ENCODE results near the gene ZNF618. TPM values are rescaled to one million over a fixed set of nuclear protein-coding genes. Genes with fewer than 3 reads are reported as not detected.

Gene ZNF618
- total RNA-seq, 1 donor from 2014 or later = 1.9 TPM

DNA sequence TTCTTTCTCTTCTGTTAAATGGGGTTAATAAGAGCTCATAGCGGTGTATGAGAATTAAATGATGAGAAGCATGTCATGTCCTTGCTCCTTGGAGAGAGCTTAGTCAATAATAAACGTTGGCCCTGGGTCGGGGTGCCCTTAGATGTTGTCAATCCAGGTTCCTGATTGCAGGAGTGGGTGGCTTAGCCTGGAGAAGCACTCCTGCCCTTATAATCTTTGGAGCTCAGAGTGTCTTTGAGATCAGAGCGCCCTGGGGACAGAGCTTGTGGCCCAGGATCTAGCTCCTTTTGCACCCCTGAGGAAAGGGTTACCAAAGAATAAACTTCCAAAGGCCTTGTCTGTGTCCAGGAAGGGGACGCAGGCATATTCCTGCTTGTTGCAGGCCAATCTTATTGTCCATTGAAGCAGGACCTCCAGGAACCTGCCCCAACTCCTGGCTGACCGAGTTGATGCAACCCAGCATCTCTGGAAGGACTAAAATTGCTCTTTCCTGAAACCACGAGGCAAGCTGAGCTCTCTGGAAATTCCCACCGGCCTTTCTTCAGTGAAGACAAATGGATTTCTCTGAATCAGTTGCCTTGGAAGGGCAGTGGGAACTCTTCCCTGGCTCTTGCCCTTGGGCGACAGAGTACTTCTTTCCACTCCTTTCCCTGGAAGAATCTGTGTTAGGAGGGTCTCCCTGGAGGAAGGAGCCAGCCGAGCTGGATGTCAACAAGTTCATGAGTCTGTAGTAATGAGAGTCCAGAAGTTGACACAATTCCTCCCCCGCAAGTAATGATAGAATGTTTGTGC, 208.4 kb downstream of the ZNF618 start:
- H3K4me1 ChIP-seq = peaks cover 4% of the 10 kb centered on the region
- no peak overlapping the region for H3K4me3 ChIP-seq
- no peak overlapping the region for H3K27ac ChIP-seq (replicated peaks)
- H3K9me3 ChIP-seq (replicated peaks) = no peaks in the 10 kb centered on the region
- H3K27me3 ChIP-seq (ENCODE audit: low read depth) = peaks cover 24% of the 10 kb centered on the region
- no peak for DNase-seq
- no peaks in the 10 kb centered on the region for H3K36me3 ChIP-seq
- TF ChIP-seq, protein P1, sequence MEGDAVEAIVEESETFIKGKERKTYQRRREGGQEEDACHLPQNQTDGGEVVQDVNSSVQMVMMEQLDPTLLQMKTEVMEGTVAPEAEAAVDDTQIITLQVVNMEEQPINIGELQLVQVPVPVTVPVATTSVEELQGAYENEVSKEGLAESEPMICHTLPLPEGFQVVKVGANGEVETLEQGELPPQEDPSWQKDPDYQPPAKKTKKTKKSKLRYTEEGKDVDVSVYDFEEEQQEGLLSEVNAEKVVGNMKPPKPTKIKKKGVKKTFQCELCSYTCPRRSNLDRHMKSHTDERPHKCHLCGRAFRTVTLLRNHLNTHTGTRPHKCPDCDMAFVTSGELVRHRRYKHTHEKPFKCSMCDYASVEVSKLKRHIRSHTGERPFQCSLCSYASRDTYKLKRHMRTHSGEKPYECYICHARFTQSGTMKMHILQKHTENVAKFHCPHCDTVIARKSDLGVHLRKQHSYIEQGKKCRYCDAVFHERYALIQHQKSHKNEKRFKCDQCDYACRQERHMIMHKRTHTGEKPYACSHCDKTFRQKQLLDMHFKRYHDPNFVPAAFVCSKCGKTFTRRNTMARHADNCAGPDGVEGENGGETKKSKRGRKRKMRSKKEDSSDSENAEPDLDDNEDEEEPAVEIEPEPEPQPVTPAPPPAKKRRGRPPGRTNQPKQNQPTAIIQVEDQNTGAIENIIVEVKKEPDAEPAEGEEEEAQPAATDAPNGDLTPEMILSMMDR (IDR thresholded peaks at IDR 0.05; ENCODE audit: borderline replicate concordance) = no peak
- intact Hi-C loops (cut with micrococcal nuclease) = loop anchor here (5.0 kb wide), 1 partner anchor 208 kb away; no protein-coding TSS in a partner anchor

DNA sequence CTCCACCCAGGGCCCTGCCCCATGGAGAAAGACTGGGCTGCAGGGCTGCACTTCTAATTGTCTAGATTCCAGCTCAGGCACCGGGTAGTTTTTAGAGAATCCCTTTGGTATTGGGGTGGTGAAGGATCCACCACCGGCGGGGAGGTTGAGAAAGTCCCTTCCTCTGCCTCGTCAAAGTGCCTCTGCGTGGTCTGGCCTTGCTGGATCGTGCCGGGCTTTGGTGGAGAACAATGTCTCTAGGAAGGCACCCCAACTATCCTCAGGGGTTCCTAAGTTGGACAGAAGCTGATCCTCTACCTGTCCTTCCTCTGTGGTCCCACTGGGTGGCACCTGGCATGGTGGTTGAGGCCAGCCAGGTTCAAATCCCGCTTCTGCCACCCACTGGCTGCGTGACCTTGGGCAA, 209.3 kb downstream of the ZNF618 start:
- intact Hi-C loops (cut with micrococcal nuclease) = no loop called here
- no peaks in the 10 kb centered on the region for H3K9me3 ChIP-seq (replicated peaks)
- TF ChIP-seq, protein P1 (IDR thresholded peaks at IDR 0.05; ENCODE audit: borderline replicate concordance) = no peak
- no peak overlapping the region for H3K4me3 ChIP-seq
- H3K27me3 ChIP-seq (ENCODE audit: low read depth) = peaks cover 32% of the 10 kb centered on the region
- H3K4me1 ChIP-seq = peaks cover 4% of the 10 kb centered on the region
- DNase-seq = no peak
- H3K27ac ChIP-seq (replicated peaks) = no peak overlapping the region
- no peaks in the 10 kb centered on the region for H3K36me3 ChIP-seq

DNA sequence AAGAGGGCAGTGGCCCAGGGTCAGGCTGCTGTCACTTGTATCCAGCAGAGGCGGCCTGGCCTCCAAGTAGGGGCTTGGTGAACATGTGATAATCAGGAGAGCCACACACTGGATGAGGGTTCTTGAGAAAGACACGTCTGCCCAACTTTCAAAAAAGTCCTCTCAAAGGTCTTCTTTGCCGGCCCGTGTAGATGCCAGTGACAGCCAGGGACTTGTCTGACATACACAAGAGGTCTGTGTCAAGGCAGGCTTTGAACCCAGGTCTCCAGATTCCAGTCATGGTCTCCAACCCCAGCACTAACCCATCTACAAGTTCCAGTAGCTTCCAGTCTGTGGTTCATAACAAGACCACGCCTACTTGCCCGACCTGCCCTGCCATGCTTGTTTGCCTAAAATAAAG, 209.9 kb downstream of the ZNF618 start:
- no peak for DNase-seq
- no peak overlapping the region for H3K27ac ChIP-seq (replicated peaks)

DNA sequence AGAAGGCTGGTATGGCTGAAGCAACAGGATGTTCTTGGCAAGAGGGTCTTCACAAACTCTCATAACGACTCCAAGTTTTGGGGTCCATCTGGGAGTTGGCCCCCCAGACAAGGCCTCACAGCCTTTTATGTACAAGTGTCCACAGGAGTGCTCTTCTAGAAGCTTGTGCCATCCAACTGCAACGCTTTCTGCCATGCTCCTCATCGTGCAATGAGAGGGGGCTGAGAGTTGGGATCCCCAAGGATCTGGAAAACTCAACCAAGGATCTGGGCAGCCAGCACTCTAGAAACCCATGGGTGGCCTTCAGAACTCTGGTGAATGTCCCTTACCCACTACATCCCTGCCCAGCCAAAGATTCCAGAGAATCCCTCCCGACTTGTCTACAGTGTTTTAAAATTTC, 210.5 kb downstream of the ZNF618 start:
- no peak for DNase-seq

More for the DNA sequence above, 209.9 kb downstream of the ZNF618 start:
- Histone ChIP-seq H3K9me3 (replicated peaks) (no peaks in the 10 kb centered on the region), H3K4me3 (no peak overlapping the region), H3K4me1 (peaks cover 4% of the 10 kb centered on the region), H3K36me3 (no peaks in the 10 kb centered on the region), H3K27me3 (ENCODE audit: low read depth) (peaks cover 37% of the 10 kb centered on the region)
- TF ChIP-seq, protein P1 (IDR thresholded peaks at IDR 0.05; ENCODE audit: borderline replicate concordance) = no peak
- intact Hi-C loops (cut with micrococcal nuclease) = no loop called here

DNA sequence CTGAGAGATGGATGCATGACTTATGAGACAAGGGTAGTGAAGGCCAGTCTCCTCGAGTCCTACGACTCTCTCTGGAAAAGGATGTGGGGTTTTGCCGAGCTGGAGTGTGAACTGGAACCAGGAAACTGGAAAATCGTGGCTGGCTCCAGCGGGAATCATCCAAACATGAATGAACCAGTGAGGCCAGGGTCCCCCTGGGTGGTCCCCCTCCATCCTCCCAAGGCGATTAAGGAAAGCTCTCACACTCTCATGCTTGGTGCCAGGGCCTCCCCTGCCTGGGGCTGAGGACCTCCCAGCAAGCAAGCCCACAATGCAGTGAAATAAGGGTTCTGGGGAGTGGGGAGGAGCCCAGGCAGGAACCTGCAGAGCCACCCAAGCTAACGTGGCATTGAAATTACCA, 211.6 kb downstream of the ZNF618 start:
- H3K9me3 ChIP-seq (replicated peaks) = no peaks in the 10 kb centered on the region
- H3K27me3 ChIP-seq (ENCODE audit: low read depth) = peaks cover 49% of the 10 kb centered on the region
- intact Hi-C loops (cut with micrococcal nuclease) = no loop called here
- peaks cover 2% of the 10 kb centered on the region for H3K4me1 ChIP-seq
- TF ChIP-seq, protein P1 (IDR thresholded peaks at IDR 0.05; ENCODE audit: borderline replicate concordance) = no peak
- no peak for DNase-seq
- H3K4me3 ChIP-seq = no peak overlapping the region
- H3K27ac ChIP-seq (replicated peaks) = no peak overlapping the region
- H3K36me3 ChIP-seq = no peaks in the 10 kb centered on the region

More for the DNA sequence above, 210.5 kb downstream of the ZNF618 start:
- H3K36me3 ChIP-seq = no peaks in the 10 kb centered on the region
- no peak overlapping the region for H3K27ac ChIP-seq (replicated peaks)
- intact Hi-C loops (cut with micrococcal nuclease) = no loop called here
- no peak overlapping the region for H3K4me3 ChIP-seq
- TF ChIP-seq, protein P1 (IDR thresholded peaks at IDR 0.05; ENCODE audit: borderline replicate concordance) = no peak
- H3K9me3 ChIP-seq (replicated peaks) = no peaks in the 10 kb centered on the region
- peaks cover 38% of the 10 kb centered on the region for H3K27me3 ChIP-seq (ENCODE audit: low read depth)
- peaks cover 4% of the 10 kb centered on the region for H3K4me1 ChIP-seq
